ES-I3 (cell line): ENCODE data around the gene ATG2B.

Experiments
- H3K36me3 ChIP-seq: 2 replicates; pipeline ENCODE4 v1.6.1; 2013; ENCODE audit warnings: mild to moderate bottlenecking, low read length, control low read depth, moderate library complexity; ENCODE audit not compliant: insufficient read depth
- H3K4me1 ChIP-seq: 2 replicates; pipeline ENCODE4 v1.6.1; 2013; ENCODE audit warnings: mild to moderate bottlenecking, control low read depth, low read length; ENCODE audit not compliant: insufficient read depth
- H3K9ac ChIP-seq: 2 replicates; pipeline ENCODE4 v1.6.1; 2013; ENCODE audit warnings: low read depth, mild to moderate bottlenecking, low read length, moderate library complexity
- H3K9me3 ChIP-seq: 2 replicates; pipeline ENCODE4 v1.6.1; 2013; ENCODE audit warnings: mild to moderate bottlenecking, low read length, moderate library complexity; ENCODE audit not compliant: control insufficient read depth, insufficient read depth

ATG2B gene

DNA sequence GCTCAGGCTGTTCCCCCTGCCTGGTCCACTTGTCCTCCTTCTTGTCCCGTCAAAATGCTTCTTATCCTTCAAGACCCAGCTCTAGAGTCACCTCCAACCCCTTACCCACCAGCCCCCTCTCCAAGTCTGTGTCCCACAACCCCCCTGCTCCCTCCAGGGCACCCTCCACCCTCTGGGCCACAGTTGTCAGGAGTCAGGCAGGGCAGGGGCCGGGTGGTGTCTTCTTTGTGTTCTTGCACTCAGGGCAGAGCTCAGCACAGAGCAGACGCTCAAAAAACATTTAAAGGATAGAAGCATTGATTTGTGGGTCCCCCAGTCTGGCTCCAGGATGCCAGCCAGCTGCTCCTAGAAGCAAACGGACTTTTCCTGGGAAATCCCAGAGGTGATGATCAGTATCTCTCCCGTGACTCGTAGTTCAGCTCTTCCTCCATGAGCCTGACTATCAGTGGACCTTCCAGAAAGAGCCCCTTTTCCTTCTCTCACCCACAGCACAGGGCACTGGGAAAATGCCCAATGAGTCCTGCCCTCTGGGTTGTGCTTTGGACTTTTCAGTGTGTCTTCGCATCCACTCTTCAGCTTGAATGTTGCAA, 124.4 kb downstream of the ATG2B start:
- H3K36me3 ChIP-seq: no peaks in the 10 kb centered on the region
- 0 out of 2 replicates have a peak, but pooled peaks cover 5% of the 10 kb centered on the region for H3K4me1 ChIP-seq
- no peak overlapping the region for H3K9ac ChIP-seq
- H3K9me3 ChIP-seq: no peaks in the 10 kb centered on the region

DNA sequence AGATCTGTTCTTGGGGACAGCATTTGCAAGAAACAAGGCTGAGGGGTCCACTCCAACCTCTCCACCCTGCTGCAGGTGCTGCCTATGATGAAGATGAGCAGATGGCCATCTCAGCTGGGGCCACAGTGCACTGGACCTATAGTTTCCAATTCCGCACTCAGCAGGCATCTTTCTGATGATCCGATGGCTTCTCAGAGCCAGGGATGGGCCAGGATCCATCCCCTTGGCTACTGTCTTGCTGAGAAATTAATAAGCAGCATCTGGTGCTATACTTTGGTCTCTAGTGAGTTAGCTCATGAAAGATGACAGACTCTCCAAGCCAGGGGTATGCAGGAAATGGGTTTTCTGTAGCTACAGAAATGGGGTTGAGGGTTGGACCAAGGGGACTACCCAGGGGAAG, 125.5 kb downstream of the ATG2B start:
- no peak overlapping the region for H3K9ac ChIP-seq

DNA sequence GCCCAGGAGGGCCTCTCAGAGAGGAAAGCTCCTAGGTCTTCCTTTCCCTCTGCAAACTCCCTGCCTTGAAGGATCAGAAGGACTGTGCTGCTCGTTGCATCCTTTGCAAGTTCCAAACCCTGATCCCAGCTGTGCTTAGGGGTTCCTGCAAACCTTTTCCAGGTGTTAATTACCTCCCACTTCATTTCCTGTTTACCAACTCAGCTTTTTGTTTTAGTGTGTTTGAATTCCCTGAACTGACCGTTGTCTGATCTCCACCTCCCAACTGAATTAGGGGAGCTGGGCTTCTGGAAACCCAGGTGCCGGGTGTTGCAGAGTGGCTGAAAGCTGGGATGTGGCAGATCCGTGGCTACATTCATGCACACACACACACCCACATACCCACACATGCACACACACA, 127.7 kb downstream of the ATG2B start:
- no peaks in the 10 kb centered on the region for H3K9me3 ChIP-seq
- no peak overlapping the region for H3K9ac ChIP-seq

More for the DNA sequence above, 125.5 kb downstream of the ATG2B start:
- H3K4me1 ChIP-seq: 0 out of 2 replicates have a peak, but pooled peaks cover 5% of the 10 kb centered on the region
- no peaks in the 10 kb centered on the region for H3K9me3 ChIP-seq
- H3K36me3 ChIP-seq: no peaks in the 10 kb centered on the region

DNA sequence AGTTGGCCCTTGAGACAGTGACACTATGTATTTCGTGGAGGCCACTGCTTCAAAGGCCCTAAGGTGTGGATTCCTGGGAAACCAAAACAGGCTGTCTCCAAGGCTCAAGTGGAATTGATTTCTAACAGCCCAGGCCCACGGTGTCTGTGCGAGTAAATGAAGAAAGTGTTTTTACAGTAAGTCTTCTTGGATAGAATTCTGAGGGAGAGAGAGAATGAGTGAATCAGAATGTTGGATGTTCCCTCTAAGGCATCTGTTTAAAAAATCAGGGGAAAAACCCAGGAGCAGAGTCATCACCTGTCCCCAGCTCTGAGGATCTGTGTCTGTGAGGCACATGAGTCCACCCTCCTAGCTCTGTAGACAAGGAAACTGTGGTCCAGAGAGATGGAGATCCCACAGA, 129.5 kb downstream of the ATG2B start:
- Histone ChIP-seq H3K9me3 (no peaks in the 10 kb centered on the region; the same call in 1 of the 2 replicates), H3K36me3 (no peaks in the 10 kb centered on the region), H3K9ac (no peak overlapping the region), H3K4me1 (0 out of 2 replicates have a peak, but pooled peaks cover 5% of the 10 kb centered on the region)

More for the DNA sequence above, 127.7 kb downstream of the ATG2B start:
- H3K36me3 ChIP-seq: no peaks in the 10 kb centered on the region
- H3K4me1 ChIP-seq: 0 out of 2 replicates have a peak, but pooled peaks cover 5% of the 10 kb centered on the region

DNA sequence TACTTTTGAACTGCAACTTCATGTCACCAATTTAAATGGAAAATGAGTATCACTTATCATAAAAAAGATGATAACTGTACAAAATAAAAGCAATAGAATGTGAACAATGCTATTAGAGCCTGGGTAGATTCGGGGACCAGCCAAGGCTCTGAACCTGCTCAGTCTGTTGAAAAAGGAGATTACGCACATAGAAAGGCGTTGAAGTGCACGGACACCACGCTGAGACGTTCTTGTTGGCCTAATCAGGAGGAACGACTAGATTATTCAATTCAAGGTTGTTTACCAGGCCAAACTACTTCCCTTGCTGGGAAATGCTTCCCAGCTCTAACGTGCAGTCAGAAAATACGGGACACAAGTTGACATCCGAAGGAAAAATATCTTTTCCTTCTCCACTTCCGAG, 130.6 kb downstream of the ATG2B start:
- Histone ChIP-seq H3K9me3 (no peaks in the 10 kb centered on the region; the same call in 1 of the 2 replicates), H3K36me3 (no peaks in the 10 kb centered on the region), H3K4me1 (0 out of 2 replicates have a peak, but pooled peaks cover 5% of the 10 kb centered on the region), H3K9ac (no peak overlapping the region)

DNA sequence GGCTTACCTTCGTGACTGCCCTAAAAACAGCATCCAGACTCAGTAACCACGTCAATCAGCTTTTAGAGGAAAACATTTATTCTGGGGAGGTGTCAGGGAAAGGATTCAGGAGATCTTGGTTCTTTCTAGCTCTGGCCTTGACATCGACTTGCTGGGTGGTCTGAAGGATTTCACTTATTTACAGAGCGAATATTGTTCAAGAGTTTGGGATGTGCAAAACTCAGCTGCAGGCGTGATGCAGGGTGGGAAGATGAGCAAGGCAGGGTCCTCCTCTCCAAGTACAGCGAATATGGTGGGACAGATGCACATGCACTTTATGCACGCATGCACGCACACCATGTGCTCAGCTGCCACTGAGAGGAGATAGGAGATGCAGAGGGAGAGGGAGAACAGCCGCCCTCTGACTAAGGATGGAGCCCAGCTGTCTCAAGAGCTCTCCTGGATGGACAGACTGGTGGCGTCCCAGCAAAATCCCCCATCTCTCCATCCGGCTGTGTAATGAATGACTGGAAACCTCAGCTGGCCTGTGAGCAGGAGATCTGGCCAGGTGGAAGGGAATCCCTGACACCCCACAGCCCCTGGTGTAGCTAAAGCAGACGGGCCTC, 131.5 kb downstream of the ATG2B start:
- H3K36me3 ChIP-seq: no peaks in the 10 kb centered on the region
- 0 out of 2 replicates have a peak, but pooled peaks cover 5% of the 10 kb centered on the region for H3K4me1 ChIP-seq
- H3K9me3 ChIP-seq: no peaks in the 10 kb centered on the region; the same call in 1 of the 2 replicates
- H3K9ac ChIP-seq: no peak overlapping the region

DNA sequence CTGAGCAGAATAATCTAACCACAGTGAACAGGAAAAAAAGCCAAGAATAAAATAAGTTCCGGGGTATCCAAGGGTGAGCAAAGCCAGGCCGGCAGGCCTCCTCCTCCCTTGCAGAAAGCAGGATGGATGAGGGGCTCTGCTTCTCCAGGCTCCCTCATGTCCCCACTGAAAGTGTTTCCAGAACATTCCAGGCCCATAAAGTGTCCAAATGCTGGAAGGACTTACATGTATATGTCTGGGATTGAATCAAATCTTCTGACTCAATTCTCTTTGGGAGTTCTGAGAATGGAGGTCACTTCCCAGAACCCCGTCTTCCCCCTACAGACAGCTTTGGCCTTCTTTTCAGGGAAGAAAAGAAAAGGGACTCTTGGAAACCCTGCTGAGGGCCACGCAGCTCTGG, 132.1 kb downstream of the ATG2B start:
- Histone ChIP-seq H3K9ac (no peak overlapping the region), H3K36me3 (no peaks in the 10 kb centered on the region), H3K9me3 (no peaks in the 10 kb centered on the region; the same call in 1 of the 2 replicates), H3K4me1 (0 out of 2 replicates have a peak, but pooled peaks cover 6% of the 10 kb centered on the region)

DNA sequence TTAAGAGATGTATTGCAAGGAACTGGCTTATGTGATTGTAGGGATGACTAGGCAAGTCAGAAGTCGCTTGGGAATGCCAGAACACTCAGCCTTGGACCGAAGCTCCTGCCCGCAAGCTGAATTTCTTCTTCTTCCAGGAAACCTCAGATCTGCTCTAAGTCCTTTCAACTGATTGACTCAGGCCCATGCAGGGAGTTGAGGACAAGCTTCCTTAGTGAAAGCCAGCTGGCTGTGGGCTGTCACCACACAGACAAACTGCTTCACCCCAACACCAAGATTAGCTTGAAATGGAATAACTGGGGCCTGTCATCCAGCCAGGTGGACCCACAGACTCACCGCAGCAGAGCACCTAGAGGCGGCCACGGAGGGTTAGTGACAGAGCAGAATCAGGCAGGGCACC, 133.8 kb downstream of the ATG2B start:
- no peaks in the 10 kb centered on the region for H3K36me3 ChIP-seq
- H3K9ac ChIP-seq: no peak overlapping the region
- H3K4me1 ChIP-seq: 0 out of 2 replicates have a peak, but pooled peaks cover 3% of the 10 kb centered on the region
- no peaks in the 10 kb centered on the region; the same call in 1 of the 2 replicates for H3K9me3 ChIP-seq
